DND-41 (cell line): Measurements from ENCODE around the gene MICAL2.

ENCODE experiments used
- ATAC-seq: fragments of 200-7000 bp; cut with Tn5 transposase; 3 replicates; pipeline ENCODE4 v1.9.1; 2021; ENCODE audit warnings: low read depth; ENCODE audit not compliant: insufficient read depth
- DNase-seq: peaks from one replicate; pipeline ENCODE4 v3.0.0-alpha.2; 2020
- H2AFZ ChIP-seq: 2 replicates; pipeline ENCODE4 v1.6.0; 2012; ENCODE audit warnings: low read depth, low read length
- H3K27ac ChIP-seq: 2 replicates; pipeline ENCODE4 v1.5.1; 2012; ENCODE audit warnings: low read length, inconsistent platforms
- H3K27me3 ChIP-seq: fragments of 200-600 bp; sonication (generic); 2 replicates; pipeline ENCODE4 v1.6.0; 2012; ENCODE audit warnings: low read length, mild to moderate bottlenecking, inconsistent platforms; ENCODE audit not compliant: insufficient read depth, poor library complexity
- H3K36me3 ChIP-seq: 2 replicates; pipeline ENCODE4 v1.5.1; 2012; ENCODE audit warnings: low read length, inconsistent platforms; ENCODE audit not compliant: insufficient read depth
- H3K4me1 ChIP-seq: 2 replicates; pipeline ENCODE4 v1.5.1; 2012; ENCODE audit warnings: mild to moderate bottlenecking, low read length; ENCODE audit not compliant: insufficient read depth
- H3K4me2 ChIP-seq: 2 replicates; pipeline ENCODE4 v1.6.0; 2012; ENCODE audit warnings: mild to moderate bottlenecking, moderate library complexity, low read length, inconsistent platforms; ENCODE audit not compliant: insufficient read depth
- H3K4me3 ChIP-seq, 2 experiments: fragments of 200-600 bp in 1 of 2; shearing (Covaris generic) in 1 of 2; 2 replicates each; pipeline ENCODE4 v1.5.1; 2012 to 2016; ENCODE audit warnings: inconsistent platforms in 2 of 2, low read length in 2 of 2, mild to moderate bottlenecking in 2 of 2, low read depth in 1 of 2, moderate library complexity in 1 of 2
- H3K79me2 ChIP-seq: 2 replicates; pipeline ENCODE4 v1.6.0; 2012; ENCODE audit warnings: low read length, inconsistent platforms; ENCODE audit not compliant: insufficient read depth
- H3K9ac ChIP-seq: 2 replicates; pipeline ENCODE4 v1.6.0; 2012; ENCODE audit warnings: low read depth, mild to moderate bottlenecking, inconsistent platforms, low read length, moderate library complexity
- H3K9me3 ChIP-seq: 2 replicates; pipeline ENCODE4 v1.5.1; 2012; ENCODE audit warnings: low read length, moderate library complexity, mild to moderate bottlenecking, inconsistent platforms; ENCODE audit not compliant: insufficient read depth, severe bottlenecking
- H4K20me1 ChIP-seq: 2 replicates; pipeline ENCODE4 v1.6.0; 2012; ENCODE audit warnings: low read length; ENCODE audit not compliant: insufficient read depth
- CTCF ChIP-seq: IDR thresholded peaks from 2 replicates; pipeline ENCODE4 v1.5.1; 2012; ENCODE audit warnings: borderline replicate concordance, low read length, moderate library complexity, mild to moderate bottlenecking; ENCODE audit not compliant: poor library complexity, severe bottlenecking; ENCODE audit errors: extremely low read depth
- EZH2 ChIP-seq: IDR thresholded peaks from 3 replicates; pipeline ENCODE4 v1.6.1; 2012; ENCODE audit warnings: borderline replicate concordance, low read depth, mild to moderate bottlenecking, moderate library complexity, low read length, inconsistent platforms; ENCODE audit not compliant: severe bottlenecking

Gene MICAL2

DNA sequence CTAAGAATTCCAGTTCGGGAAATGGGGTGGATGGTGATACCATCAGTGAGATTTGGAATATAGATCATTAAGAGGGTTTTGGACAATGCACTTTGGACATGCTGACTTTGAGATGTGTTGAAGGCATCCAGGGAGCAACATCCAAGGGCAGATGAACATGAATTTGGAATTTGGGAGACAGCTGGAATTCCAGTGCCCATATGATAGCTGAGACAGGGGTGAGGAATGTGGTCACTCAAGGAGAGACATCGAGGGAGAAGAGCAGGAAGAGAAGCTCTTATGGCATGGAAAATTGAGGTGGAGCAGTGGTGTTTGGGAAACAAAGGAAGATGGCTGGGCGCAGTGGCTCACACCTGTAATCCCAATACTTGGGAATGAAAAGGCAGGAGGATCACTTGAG, 11.8 kb upstream of the MICAL2 start:
- Histone ChIP-seq H3K9ac (no peak overlapping the region), H3K36me3 (no peaks in the 10 kb centered on the region), H3K4me3 (no peak overlapping the region), H3K27ac (no peak overlapping the region), H3K4me2 (no peak overlapping the region), H2AFZ (no peak overlapping the region), H4K20me1 (no peaks in the 10 kb centered on the region), H3K4me1 (peaks cover 3% of the 10 kb centered on the region), H3K27me3 (peaks cover 6% of the 10 kb centered on the region), H3K9me3 (no peaks in the 10 kb centered on the region), H3K79me2 (no peaks in the 10 kb centered on the region)
- no peak for ATAC-seq
- no peak for DNase-seq
- TF ChIP-seq EZH2 (no peak), CTCF (no peak)

DNA sequence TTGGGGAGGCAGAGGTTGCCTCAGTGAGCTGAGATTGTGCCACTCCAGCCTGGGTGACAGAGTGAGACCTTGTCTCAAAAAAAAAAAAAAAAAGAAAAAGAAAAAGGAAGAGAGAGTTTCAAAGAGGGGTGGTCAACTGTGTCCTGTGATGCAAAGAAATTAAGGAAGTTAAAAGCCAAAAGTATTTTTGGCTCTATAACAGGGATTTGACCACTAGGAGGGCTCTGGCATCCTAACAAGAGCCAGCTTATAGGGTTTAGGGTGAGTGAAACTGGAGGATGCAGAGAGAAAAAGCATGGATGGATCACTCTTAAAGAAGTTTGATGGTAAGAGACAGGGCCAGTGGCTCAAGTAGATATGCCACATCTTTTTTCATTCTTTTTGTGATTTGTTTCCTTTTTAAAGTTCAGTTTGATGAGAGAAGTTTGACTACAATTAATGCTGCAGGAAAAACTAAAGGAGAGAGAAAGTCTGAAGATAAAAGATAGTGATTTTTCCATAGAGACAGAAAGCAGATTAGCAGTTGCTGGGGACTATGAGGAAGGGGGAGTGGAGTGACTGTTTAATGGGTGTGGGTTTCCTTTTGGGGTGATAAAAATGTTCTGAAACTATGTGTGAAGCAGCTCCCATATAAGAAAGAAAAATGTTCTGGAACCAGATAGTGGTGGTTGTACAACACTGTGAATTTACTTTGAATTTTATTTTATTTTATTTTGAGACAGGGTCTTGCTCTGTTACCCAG, 11.1 kb upstream of the MICAL2 start:
- ATAC-seq (no peak), DNase-seq (no peak)
- no peaks in the 10 kb centered on the region for H3K36me3 ChIP-seq
- H2AFZ ChIP-seq: no peak overlapping the region
- no peaks in the 10 kb centered on the region for H4K20me1 ChIP-seq
- no peaks in the 10 kb centered on the region for H3K9me3 ChIP-seq
- TF ChIP-seq CTCF (no peak), EZH2 (no peak)
- H3K27me3 ChIP-seq: peaks cover 6% of the 10 kb centered on the region
- no peak overlapping the region for H3K4me3 ChIP-seq
- no peaks in the 10 kb centered on the region for H3K79me2 ChIP-seq
- no peak overlapping the region for H3K4me2 ChIP-seq
- H3K9ac ChIP-seq: no peak overlapping the region
- no peak overlapping the region for H3K27ac ChIP-seq
- peaks cover 10% of the 10 kb centered on the region for H3K4me1 ChIP-seq

- H3K4me2 ChIP-seq: no peak overlapping the region
- H3K4me1 ChIP-seq: peaks cover 12% of the 10 kb centered on the region
- no peaks in the 10 kb centered on the region for H4K20me1 ChIP-seq
- H3K27me3 ChIP-seq: peaks cover 6% of the 10 kb centered on the region
- H3K9ac ChIP-seq: no peak overlapping the region
- H3K9me3 ChIP-seq: no peaks in the 10 kb centered on the region
- H3K36me3 ChIP-seq: no peaks in the 10 kb centered on the region
- no peak overlapping the region for H3K27ac ChIP-seq
- no peak for ATAC-seq
- no peak overlapping the region for H2AFZ ChIP-seq
- H3K4me3 ChIP-seq: no peak overlapping the region
- TF ChIP-seq EZH2 (no peak), CTCF (no peak)
- DNase-seq: no peak
- H3K79me2 ChIP-seq: no peaks in the 10 kb centered on the region
Observed at GRCh38 chr11:12100429-12100828, 10.0 kb upstream of the MICAL2 start.

- no peak overlapping the region for H2AFZ ChIP-seq
- H3K9me3 ChIP-seq: no peaks in the 10 kb centered on the region
- H4K20me1 ChIP-seq: no peaks in the 10 kb centered on the region
- H3K79me2 ChIP-seq: no peaks in the 10 kb centered on the region
- H3K27ac ChIP-seq: no peak overlapping the region
- no peaks in the 10 kb centered on the region for H3K36me3 ChIP-seq
- H3K9ac ChIP-seq: no peak overlapping the region
- TF ChIP-seq CTCF (no peak), EZH2 (no peak)
- peaks cover 12% of the 10 kb centered on the region for H3K4me1 ChIP-seq
- ATAC-seq: no peak
- no peak for DNase-seq
- H3K27me3 ChIP-seq: peaks cover 6% of the 10 kb centered on the region
- no peak overlapping the region for H3K4me3 ChIP-seq
- no peak overlapping the region for H3K4me2 ChIP-seq
Observed at GRCh38 chr11:12100841-12101242, 9.5 kb upstream of the MICAL2 start.
